SH-SY5Y (cell line): Measurements from ENCODE around the gene MRFAP1L1.

Source experiments
- GATA2 ChIP-seq: IDR thresholded peaks from 2 replicates; pipeline ENCODE4 v1.6.1; 2011; ENCODE audit warnings: mild to moderate bottlenecking, low read depth, low read length
- GATA3 ChIP-seq: IDR thresholded peaks from 2 replicates; pipeline ENCODE4 v1.6.1; 2011; ENCODE audit warnings: low read depth, mild to moderate bottlenecking, low read length, moderate library complexity

- no peak for TF ChIP-seq GATA2
- TF ChIP-seq GATA3, result no peak
Measured at GRCh38 chr4:6699903-6700302, 9.8 kb downstream of the MRFAP1L1 start.
